ENCODE data around the gene PPIF. TPM values are rescaled to one million over a fixed set of nuclear protein-coding genes. Genes with fewer than 3 reads are reported as not detected.

The PPIF gene
- total and polyA plus RNA-seq, 8 donors = 29.7 to 75.6 (median 31.0) TPM

- H3K27ac ChIP-seq = peak overlapping the region in 1 of 2 donors; percentile 61
- no peaks in the 10 kb centered on the region for H3K27me3 ChIP-seq
- DNase-seq (no peak), ATAC-seq (no peak)
- H3K4me1 ChIP-seq = peaks cover 10 to 83% of the 10 kb centered on the region in 2 donors
- H3K9me3 ChIP-seq = no peaks in the 10 kb centered on the region
- intact Hi-C loops (cut with DNase I) = no loop called here
- H3K4me3 ChIP-seq = no peak overlapping the region
- no peak for TF ChIP-seq CTCF (IDR thresholded peaks at IDR 0.05)
- peaks cover 0 to 74% of the 10 kb centered on the region in 2 donors for H3K36me3 ChIP-seq
Observed at GRCh38 chr10:79352035-79352877, 5.0 kb downstream of the PPIF start.

GRCh38 chr10:79353000-79353406 lies 5.7 kb downstream of the PPIF start:
- intact Hi-C loops (cut with DNase I) = no loop called here
- H3K27ac ChIP-seq = peak overlapping the region in 1 of 2 donors; percentile 61
- H3K36me3 ChIP-seq = peaks cover 0 to 74% of the 10 kb centered on the region in 2 donors
- no peak for DNase-seq
- H3K27me3 ChIP-seq = no peaks in the 10 kb centered on the region
- ATAC-seq = no peak
- TF ChIP-seq CTCF (IDR thresholded peaks at IDR 0.05) = no peak
- peaks cover 10 to 83% of the 10 kb centered on the region in 2 donors for H3K4me1 ChIP-seq
- H3K4me3 ChIP-seq = no peak overlapping the region
- H3K9me3 ChIP-seq = no peaks in the 10 kb centered on the region

- no peaks in the 10 kb centered on the region for H3K9me3 ChIP-seq
- peaks cover 0 to 73% of the 10 kb centered on the region in 2 donors for H3K36me3 ChIP-seq
- H3K27ac ChIP-seq = no peak overlapping the region
- H3K27me3 ChIP-seq = no peaks in the 10 kb centered on the region
- intact Hi-C loops (cut with DNase I) = no loop called here
- DNase-seq = no peak
- ATAC-seq = no peak
- H3K4me1 ChIP-seq = peaks cover 2 to 76% of the 10 kb centered on the region in 2 donors
- no peak for TF ChIP-seq CTCF (IDR thresholded peaks at IDR 0.05)
- no peak overlapping the region for H3K4me3 ChIP-seq
Observed at GRCh38 chr10:79353726-79354125, 6.5 kb downstream of the PPIF start.

GRCh38 chr10:79354141-79354540 lies 6.9 kb downstream of the PPIF start:
- H3K4me1 ChIP-seq = peaks cover 0 to 72% of the 10 kb centered on the region in 2 donors
- no peak overlapping the region for H3K27ac ChIP-seq
- no peaks in the 10 kb centered on the region for H3K27me3 ChIP-seq
- no peaks in the 10 kb centered on the region for H3K9me3 ChIP-seq
- DNase-seq (no peak), ATAC-seq (no peak)
- intact Hi-C loops (cut with DNase I) = no loop called here
- peaks cover 0 to 69% of the 10 kb centered on the region in 2 donors for H3K36me3 ChIP-seq
- H3K4me3 ChIP-seq = no peak overlapping the region
- TF ChIP-seq CTCF (IDR thresholded peaks at IDR 0.05) = no peak

- Histone ChIP-seq H3K4me1 (peaks cover 0 to 67% of the 10 kb centered on the region in 2 donors), H3K4me3 (no peak overlapping the region), H3K36me3 (peaks cover 0 to 64% of the 10 kb centered on the region in 2 donors), H3K27ac (no peak overlapping the region), H3K27me3 (no peaks in the 10 kb centered on the region), H3K9me3 (no peaks in the 10 kb centered on the region)
- TF ChIP-seq CTCF (IDR thresholded peaks at IDR 0.05) = no peak
- ATAC-seq (no peak), DNase-seq (no peak)
- intact Hi-C loops (cut with DNase I) = no loop called here
Observed at GRCh38 chr10:79354615-79355014, 7.3 kb downstream of the PPIF start.
